ENCODE data around the gene VPS25. TPM values are rescaled to one million over a fixed set of nuclear protein-coding genes. Genes with fewer than 3 reads are reported as not detected.

The VPS25 gene
- total RNA-seq, 1 experiment from 2014 or later = 37.7 TPM

DNA sequence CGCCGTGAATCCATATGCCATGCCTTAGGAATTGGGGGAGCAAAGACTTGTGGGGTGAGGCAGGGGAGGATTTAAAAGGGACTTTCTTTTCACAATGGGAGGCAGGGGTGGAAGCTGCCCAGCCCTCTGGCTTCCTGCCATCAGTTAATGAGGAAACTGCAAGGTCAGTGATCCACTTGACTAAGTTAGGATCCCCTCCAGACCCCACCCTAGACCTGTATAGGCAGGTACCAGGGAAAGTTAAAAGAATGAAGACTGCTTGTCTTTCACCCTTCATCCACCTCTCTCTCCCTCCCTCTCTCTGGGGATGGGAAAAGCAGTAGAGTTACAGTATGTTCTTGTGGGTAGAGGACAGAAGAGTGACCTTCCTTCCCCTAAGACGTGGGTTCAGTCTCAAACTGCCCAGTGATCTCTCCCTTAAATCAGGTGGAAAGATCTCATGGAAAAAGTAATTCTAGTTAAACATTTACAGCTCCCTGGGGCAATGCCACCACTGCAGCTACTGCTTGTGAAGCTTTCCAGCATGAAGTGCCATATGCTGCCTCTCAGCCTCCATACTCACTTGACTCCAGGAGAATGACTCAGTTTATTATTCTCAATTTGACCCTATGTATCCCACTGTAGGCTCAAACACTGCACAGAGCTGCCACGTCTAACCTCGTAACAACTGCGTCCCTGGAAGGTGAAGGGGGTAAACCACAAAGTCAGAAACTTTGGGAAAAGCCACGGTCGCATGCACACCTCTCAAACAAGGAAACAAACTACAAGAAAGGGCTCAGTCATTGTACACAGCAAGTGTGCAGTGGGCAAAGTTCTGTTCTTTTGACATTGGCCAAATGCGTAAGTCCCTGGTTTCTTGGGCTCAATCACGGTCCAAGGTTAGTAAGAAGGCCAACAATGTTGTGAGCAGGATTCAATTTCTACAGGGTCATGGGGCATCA, 24.1 kb downstream of the VPS25 start:
- Histone ChIP-seq H3K27me3 (ENCODE audit: control insufficient read depth, insufficient read depth, low read length) (no peaks in the 10 kb centered on the region), H3K27ac (ENCODE audit: low read length) (peak overlapping the region; percentile 86), H3K9me3 (ENCODE audit: control insufficient read depth, insufficient read depth, low read depth, low read length) (no peaks in the 10 kb centered on the region), H3K4me3 (ENCODE audit: low read depth in 2 of 2, low read length in 2 of 2) (peak overlapping the region; percentile 90 to 92), H3K4me1 (ENCODE audit: control insufficient read depth, insufficient read depth, low read length) (peaks cover 8% of the 10 kb centered on the region), H3K36me3 (ENCODE audit: control insufficient read depth, insufficient read depth, low read length) (no peaks in the 10 kb centered on the region)
- POLR2A ChIA-PET = no interaction called here
- in situ Hi-C loops (cut with HindIII; ENCODE audit: low pct_unique_long_range_greater_than_20kb, low sequenced_read_pairs) = no loop called here
- no TSS peak for BruUV-seq (replicated peaks)
- DNase-seq (ENCODE audit: low read depth, low spot score) (no peak), ATAC-seq (no peak)
- intact Hi-C loops (cut with micrococcal nuclease; ENCODE audit: unreplicated experiment) = no loop called here
- CTCF ChIA-PET = no interaction called here
- TF ChIP-seq, protein P1, sequence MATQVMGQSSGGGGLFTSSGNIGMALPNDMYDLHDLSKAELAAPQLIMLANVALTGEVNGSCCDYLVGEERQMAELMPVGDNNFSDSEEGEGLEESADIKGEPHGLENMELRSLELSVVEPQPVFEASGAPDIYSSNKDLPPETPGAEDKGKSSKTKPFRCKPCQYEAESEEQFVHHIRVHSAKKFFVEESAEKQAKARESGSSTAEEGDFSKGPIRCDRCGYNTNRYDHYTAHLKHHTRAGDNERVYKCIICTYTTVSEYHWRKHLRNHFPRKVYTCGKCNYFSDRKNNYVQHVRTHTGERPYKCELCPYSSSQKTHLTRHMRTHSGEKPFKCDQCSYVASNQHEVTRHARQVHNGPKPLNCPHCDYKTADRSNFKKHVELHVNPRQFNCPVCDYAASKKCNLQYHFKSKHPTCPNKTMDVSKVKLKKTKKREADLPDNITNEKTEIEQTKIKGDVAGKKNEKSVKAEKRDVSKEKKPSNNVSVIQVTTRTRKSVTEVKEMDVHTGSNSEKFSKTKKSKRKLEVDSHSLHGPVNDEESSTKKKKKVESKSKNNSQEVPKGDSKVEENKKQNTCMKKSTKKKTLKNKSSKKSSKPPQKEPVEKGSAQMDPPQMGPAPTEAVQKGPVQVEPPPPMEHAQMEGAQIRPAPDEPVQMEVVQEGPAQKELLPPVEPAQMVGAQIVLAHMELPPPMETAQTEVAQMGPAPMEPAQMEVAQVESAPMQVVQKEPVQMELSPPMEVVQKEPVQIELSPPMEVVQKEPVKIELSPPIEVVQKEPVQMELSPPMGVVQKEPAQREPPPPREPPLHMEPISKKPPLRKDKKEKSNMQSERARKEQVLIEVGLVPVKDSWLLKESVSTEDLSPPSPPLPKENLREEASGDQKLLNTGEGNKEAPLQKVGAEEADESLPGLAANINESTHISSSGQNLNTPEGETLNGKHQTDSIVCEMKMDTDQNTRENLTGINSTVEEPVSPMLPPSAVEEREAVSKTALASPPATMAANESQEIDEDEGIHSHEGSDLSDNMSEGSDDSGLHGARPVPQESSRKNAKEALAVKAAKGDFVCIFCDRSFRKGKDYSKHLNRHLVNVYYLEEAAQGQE (IDR thresholded peaks at IDR 0.05; ENCODE audit: insufficient read depth in 1 of 2, low read depth in 2 of 2, low read length in 1 of 2) = no peak
- no peak for TF ChIP-seq POLR2AphosphoS5 (IDR thresholded peaks at IDR 0.05; ENCODE audit: low read depth, low read length)
- no peak for TF ChIP-seq SIN3A (IDR thresholded peaks at IDR 0.05; ENCODE audit: borderline replicate concordance, insufficient read depth, low read depth, low read length)
- TF ChIP-seq, protein P2, sequence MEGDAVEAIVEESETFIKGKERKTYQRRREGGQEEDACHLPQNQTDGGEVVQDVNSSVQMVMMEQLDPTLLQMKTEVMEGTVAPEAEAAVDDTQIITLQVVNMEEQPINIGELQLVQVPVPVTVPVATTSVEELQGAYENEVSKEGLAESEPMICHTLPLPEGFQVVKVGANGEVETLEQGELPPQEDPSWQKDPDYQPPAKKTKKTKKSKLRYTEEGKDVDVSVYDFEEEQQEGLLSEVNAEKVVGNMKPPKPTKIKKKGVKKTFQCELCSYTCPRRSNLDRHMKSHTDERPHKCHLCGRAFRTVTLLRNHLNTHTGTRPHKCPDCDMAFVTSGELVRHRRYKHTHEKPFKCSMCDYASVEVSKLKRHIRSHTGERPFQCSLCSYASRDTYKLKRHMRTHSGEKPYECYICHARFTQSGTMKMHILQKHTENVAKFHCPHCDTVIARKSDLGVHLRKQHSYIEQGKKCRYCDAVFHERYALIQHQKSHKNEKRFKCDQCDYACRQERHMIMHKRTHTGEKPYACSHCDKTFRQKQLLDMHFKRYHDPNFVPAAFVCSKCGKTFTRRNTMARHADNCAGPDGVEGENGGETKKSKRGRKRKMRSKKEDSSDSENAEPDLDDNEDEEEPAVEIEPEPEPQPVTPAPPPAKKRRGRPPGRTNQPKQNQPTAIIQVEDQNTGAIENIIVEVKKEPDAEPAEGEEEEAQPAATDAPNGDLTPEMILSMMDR (IDR thresholded peaks at IDR 0.05) = no peak

DNA sequence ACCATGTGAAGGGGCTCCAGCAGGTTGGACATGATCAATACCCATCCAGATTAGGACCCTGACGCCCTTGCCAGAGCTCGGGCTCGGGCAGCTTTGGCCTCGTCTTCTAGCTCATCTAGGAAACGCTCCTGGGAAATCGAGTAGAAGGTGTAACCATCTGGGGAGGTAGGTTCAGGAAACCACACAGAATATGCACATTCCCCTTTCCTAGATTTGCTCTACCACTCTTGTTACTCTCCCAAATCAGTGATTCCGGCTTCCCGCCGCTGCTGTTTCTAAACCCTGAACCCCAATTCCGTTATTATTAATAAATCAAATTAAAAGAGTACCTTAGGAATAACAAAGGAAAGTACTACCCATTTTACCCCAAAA, 24.7 kb downstream of the VPS25 start:
- TF ChIP-seq SIN3A (IDR thresholded peaks at IDR 0.05; ENCODE audit: borderline replicate concordance, insufficient read depth, low read depth, low read length) = no peak
- TF ChIP-seq TCF7L2 (IDR thresholded peaks at IDR 0.05; ENCODE audit: low read depth, low read length) = no peak
- BruUV-seq (replicated peaks) = TSS peak; percentile 97

More for the DNA sequence above, 24.7 kb downstream of the VPS25 start:
- CTCF ChIA-PET = no interaction called here
- Histone ChIP-seq H3K27ac (ENCODE audit: low read length) (peak overlapping the region; percentile 86), H3K4me1 (ENCODE audit: control insufficient read depth, insufficient read depth, low read length) (peaks cover 13% of the 10 kb centered on the region), H3K9me3 (ENCODE audit: control insufficient read depth, insufficient read depth, low read depth, low read length) (no peaks in the 10 kb centered on the region), H3K27me3 (ENCODE audit: control insufficient read depth, insufficient read depth, low read length) (no peaks in the 10 kb centered on the region), H3K36me3 (ENCODE audit: control insufficient read depth, insufficient read depth, low read length) (no peaks in the 10 kb centered on the region), H3K4me3 (ENCODE audit: low read depth in 2 of 2, low read length in 2 of 2) (peak overlapping the region; percentile 90 to 92)
- POLR2A ChIA-PET = no interaction called here
- intact Hi-C loops (cut with micrococcal nuclease; ENCODE audit: unreplicated experiment) (no loop called here), in situ Hi-C loops (cut with HindIII; ENCODE audit: low pct_unique_long_range_greater_than_20kb, low sequenced_read_pairs) (no loop called here)
- no peak for DNase-seq (ENCODE audit: low read depth, low spot score)
- no peak for ATAC-seq

All from Panc1 (cell line).